Bronchial epithelial cell (primary cell): Measurements from ENCODE around the gene SLC22A5. TPM values are rescaled to one million over a fixed set of nuclear protein-coding genes. Genes with fewer than 3 reads are reported as not detected.

Experiments used
- DNase-seq: peaks from one replicate; pipeline ENCODE4 v3.0.0-alpha.2; 2010; ENCODE audit warnings: low read depth
- FAIRE-seq: peaks from 2 replicates; lab custom pipeline; 2011; peaks lifted over from hg19 to GRCh38; lab: Jason Lieb, UNC
- H3K27me3 ChIP-seq: 2 replicates; pipeline ENCODE4 v1.5.1; 2011; ENCODE audit warnings: low read length; ENCODE audit not compliant: control insufficient read depth, insufficient read depth
- H3K36me3 ChIP-seq: 2 replicates; pipeline ENCODE4 v1.5.1; 2011; ENCODE audit warnings: low read length; ENCODE audit not compliant: control insufficient read depth, insufficient read depth
- H3K4me3 ChIP-seq: 2 replicates; pipeline ENCODE4 v1.5.1; 2011; ENCODE audit warnings: mild to moderate bottlenecking, low read depth, low read length, control low read depth
- total RNA-seq: library from RNA; depleted of rRNA; stranded (reverse); fragments of >200 nt; gene quantifications from 2 replicates; pipeline ENCODE4 v1.2.1, GENCODE V29; 2014
- TF ChIP-seq, protein P1 (sequence below): IDR thresholded peaks from 2 replicates; pipeline ENCODE4 v1.5.1; 2011; ENCODE audit warnings: mild to moderate bottlenecking, moderate library complexity, low read length, control low read depth, inconsistent platforms; ENCODE audit not compliant: insufficient read depth, severe bottlenecking

The SLC22A5 gene
- total RNA-seq, 1 donor from 2014 or later, result 7.1 TPM

DNA sequence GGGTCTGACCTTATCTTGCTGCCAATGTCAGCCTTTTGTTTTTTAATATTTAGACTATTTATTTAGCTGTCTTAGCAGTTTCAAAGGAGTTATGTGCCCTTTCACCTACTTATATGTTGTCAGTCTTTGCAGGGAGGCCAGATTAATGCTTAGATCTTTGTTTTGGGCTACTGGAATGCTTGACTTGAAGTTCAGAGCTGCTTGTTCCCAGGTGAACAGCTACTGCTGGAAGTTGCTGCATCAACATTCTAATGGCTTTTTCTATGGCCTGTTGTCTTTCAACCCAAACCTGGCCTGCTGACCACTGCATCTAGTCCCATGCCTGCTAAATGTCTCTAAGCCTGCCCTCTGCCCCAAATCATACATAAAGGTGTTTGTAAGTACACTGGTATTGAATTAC, 3.0 kb downstream of the SLC22A5 start:
- H3K4me3 ChIP-seq, result no peak overlapping the region
- DNase-seq (no peak), FAIRE-seq (no peak)
- TF ChIP-seq, protein P1, sequence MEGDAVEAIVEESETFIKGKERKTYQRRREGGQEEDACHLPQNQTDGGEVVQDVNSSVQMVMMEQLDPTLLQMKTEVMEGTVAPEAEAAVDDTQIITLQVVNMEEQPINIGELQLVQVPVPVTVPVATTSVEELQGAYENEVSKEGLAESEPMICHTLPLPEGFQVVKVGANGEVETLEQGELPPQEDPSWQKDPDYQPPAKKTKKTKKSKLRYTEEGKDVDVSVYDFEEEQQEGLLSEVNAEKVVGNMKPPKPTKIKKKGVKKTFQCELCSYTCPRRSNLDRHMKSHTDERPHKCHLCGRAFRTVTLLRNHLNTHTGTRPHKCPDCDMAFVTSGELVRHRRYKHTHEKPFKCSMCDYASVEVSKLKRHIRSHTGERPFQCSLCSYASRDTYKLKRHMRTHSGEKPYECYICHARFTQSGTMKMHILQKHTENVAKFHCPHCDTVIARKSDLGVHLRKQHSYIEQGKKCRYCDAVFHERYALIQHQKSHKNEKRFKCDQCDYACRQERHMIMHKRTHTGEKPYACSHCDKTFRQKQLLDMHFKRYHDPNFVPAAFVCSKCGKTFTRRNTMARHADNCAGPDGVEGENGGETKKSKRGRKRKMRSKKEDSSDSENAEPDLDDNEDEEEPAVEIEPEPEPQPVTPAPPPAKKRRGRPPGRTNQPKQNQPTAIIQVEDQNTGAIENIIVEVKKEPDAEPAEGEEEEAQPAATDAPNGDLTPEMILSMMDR, result no peak
- no peaks in the 10 kb centered on the region for H3K27me3 ChIP-seq
- peaks cover 3% of the 10 kb centered on the region for H3K36me3 ChIP-seq

DNA sequence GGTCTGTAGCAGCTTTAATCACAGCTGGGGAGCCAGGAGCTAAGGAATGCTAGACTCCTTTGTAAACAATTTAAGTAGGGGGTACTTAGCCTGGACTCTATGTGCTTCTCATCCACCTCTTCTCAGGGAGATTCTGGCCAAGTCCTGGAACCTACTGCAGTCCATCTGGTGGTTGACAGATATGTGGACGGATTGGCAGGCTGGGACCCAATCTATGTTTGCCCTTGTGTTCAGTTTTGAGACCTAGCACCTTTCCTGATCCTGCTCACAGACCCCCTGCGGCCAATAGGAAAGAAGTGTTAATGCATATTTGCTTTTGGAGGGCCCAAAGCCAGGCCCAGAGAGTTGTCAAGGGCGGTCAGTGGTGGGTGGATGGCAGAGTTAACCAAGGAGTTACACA, 6.4 kb downstream of the SLC22A5 start:
- Histone ChIP-seq H3K36me3 (peaks cover 6% of the 10 kb centered on the region), H3K4me3 (no peak overlapping the region), H3K27me3 (no peaks in the 10 kb centered on the region)
- TF ChIP-seq, protein P1, result no peak
- no peak for FAIRE-seq
- DNase-seq, result no peak

DNA sequence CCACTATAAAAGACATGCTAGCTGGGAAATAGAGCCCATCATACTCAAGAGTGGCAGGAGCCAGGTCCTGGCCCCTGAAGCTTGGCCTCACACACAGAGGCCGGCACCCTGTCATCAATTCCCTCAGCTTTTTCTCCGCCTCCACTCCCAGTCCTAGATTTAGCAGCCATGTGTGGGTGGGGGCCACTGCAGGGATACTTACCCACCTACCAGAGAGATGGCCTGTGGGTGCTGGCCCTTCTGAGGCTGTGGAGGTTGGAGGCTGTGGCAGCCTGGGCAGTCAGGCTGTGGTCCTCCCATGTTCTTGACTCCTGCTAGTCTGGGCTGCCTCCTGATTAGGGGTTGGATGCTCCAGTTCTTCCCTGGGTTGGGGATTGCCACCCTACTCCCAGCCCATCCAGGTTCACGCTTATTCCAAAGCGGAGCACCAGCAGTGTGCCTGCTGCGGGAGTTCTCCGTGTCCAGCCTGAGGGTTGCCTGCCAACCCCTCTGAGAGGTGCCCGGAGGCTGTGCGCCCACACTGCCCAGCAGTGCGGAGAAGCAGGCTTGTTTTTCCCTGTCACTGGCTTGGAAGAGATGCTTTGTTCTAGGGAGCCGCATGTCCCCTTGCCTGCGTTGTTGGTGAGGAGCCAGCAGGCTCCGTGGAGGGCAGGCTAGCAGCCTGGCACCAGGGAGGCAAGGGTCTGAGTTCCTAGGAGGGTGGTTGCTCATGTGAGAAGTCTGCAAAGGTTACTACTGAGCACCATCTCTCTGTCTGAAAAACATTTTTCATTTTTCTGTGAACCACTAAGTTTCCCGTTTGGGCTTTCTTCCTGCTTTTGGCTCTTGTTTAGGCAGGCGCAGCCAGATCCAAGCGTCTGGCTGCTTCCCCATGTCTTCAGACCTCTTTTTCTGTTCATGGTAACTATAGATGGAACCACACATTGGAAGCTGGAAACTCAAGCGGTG, 7.5 kb downstream of the SLC22A5 start:
- DNase-seq (no peak), FAIRE-seq (no peak)
- no peaks in the 10 kb centered on the region for H3K27me3 ChIP-seq
- TF ChIP-seq, protein P1, result no peak
- H3K4me3 ChIP-seq, result no peak overlapping the region
- H3K36me3 ChIP-seq, result peaks cover 6% of the 10 kb centered on the region

DNA sequence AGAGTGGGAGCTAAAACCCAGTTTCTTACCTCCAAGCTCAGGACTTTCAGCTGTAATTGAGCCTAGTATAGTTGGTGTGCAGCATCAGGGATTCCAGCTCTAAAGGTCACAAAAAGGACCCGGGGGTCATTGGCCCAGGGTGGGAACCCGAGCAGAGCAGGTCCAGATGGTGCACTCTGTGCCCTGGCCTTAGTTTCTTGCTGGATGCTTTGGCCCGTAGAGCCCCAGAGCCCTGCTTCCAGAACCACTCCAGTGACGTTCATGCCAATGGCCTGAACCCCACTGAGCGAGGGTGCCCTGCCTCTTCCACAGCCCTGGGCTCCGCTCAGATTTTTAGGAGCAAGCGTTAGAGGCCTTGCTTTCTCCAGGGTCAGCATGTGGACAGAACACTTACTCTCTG, 8.2 kb downstream of the SLC22A5 start:
- Histone ChIP-seq H3K36me3 (peaks cover 3% of the 10 kb centered on the region), H3K27me3 (no peaks in the 10 kb centered on the region), H3K4me3 (no peak overlapping the region)
- TF ChIP-seq, protein P1, result no peak
- DNase-seq (no peak), FAIRE-seq (no peak)

DNA sequence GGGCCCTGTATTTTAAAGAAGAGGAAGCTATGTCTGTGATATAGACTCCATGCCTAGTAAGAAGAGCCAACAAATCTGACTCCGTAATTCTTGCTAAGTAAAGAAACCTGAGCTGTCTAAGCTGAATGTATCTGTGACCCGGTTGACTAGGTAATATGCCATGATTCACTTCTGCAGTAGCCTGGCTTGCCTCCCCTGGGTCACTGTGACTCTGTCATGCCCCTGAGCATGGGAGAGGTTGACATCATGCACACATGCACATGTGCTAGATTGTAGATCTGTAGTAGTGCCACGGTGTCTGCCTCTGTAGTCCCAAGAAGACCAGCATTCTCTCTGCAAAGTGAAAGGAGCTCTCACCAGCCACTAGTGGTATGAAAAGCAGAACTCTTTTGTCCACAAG, 9.1 kb downstream of the SLC22A5 start:
- Histone ChIP-seq H3K4me3 (no peak overlapping the region), H3K36me3 (peaks cover 3% of the 10 kb centered on the region), H3K27me3 (no peaks in the 10 kb centered on the region)
- TF ChIP-seq, protein P1, result no peak
- FAIRE-seq, result peak; percentile 89
- peak; percentile 84 for DNase-seq
